GM19025 (cell line): ENCODE data around the gene TSPAN31.
A peak's percentile ranks its signal among the peaks of the same experiment; 100 is the strongest.
"Not testable (repeated sequence)": the region's sequence is repeated elsewhere in the genome, so short reads cannot be mapped to it uniquely, and the experiment has no call there.

Source experiments
- ATAC-seq: cut with Tn5 transposase; IDR thresholded peaks from one replicate; pipeline ENCODE4 v1.9.1; 2021; ENCODE audit warnings: mild to moderate bottlenecking, low read depth, moderate library complexity; ENCODE audit not compliant: unreplicated experiment

The TSPAN31 gene

DNA sequence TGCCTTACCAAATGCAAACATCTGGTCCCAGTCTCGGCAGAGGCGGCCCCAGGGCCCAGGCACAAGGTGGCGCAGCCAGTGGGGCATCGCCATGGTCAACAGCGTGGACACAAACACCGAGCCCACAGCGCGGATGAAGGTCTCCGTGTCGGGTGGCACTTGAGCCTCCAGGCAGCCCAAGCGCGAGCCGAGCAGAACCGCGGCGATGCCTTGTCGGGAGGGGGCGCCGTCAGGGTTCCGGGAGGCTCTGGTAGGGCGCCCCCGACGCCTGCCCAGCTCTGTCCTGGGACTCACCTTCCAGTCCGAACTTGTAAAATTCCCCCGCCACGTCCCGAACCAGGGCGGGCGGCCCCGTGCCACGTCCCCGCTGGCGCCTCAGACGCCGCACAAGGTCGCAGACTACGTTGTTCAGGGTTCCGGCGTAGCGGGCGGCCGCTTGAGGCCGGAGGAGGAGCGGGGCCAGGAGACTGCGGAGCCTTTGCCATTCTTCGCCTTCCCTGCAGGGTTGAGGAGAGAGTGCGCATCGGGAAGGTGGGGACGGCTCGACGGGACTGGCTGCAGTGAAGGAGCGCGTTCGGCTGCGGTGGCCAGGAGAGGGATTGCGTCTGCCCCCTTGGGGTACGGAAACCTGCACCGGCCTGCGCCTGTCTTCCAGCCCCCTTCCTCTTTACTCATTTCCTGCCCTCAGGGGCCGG is 20.3 kb downstream of the TSPAN31 start:
- peak; percentile 64 for ATAC-seq

DNA sequence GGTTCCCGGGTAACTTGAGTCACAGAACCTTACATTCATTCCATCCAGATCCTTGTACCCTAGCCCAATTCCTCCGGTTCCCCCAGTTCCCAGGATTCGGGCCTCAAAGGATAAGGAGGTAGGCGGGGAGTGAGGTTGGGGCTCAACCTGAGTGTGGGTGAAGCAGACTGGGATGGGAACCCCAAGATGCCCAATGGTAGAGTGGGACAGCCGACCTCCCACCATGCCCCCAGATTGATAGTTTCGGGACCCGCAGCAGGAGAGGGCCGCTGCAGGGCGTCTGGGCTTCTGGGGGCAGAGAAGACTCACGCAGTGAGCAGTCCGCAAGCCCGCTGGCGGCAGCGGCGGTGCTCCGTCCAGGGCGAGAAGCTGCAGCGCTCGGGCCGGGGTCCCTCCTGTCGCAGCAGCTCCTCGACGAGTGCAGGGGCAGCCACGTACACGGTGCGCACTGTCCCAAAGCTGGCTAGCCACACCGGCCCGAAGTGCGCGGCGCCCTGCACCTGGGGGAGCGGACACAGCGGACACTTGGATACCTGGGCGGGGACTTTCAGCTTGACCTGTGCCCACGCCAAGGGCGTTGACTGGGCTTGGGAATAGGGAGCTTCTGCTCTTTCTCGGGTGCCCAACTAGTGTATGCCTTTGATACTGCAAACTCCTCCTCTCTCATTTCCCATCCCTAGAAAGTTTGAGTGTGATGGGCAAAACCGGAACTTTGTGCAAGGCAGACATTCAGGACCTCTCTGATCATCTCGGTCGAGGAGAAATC is 21.0 kb downstream of the TSPAN31 start:
- no peak for ATAC-seq

DNA sequence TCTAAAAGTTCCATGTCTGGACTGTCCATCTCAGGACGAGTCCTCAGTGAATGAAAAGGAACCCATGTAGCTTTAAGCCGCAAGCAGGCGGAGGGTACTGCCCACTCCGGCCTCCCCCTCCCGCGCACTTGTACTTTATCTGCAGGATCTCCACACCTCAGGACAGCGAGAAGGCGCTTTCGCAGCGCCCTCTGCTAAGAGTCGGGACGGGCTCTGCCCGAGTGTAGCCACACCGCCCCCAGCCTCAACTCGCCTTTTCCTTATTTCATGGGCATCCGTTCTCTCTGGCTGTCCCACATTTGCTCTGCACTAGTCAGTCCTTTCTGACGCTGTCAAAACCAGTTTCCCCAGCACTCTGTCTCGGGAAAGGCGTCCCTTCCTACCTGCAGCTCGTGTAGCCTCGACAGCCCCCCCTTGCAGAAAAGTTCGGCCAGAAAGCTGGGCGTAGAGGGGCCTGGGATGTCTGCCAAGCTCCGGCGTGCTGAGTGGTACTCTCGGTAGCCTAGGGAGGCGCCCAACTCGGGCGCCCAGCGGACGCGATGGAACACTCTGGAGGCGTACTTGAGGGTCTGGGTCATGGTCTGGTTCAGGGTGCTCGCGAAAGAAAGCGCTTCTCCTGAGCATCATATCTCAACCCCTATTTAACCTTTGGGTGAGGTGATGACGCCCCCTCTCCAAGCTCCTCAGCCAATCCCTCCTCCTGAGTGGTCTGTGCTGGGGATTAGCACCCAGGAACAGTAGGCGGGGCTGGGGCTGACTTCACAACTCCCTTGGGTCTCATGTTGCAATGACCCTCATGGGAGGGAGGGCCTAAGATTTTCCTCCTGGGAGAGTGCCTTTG is 21.8 kb downstream of the TSPAN31 start, which contains the start of gene CYP27B1:
CYP27B1 (minus strand) TSS at position 615 of the 841 bp plus-strand sequence; CDS start at position 578, 37 bp downstream.
- no peak for ATAC-seq

DNA sequence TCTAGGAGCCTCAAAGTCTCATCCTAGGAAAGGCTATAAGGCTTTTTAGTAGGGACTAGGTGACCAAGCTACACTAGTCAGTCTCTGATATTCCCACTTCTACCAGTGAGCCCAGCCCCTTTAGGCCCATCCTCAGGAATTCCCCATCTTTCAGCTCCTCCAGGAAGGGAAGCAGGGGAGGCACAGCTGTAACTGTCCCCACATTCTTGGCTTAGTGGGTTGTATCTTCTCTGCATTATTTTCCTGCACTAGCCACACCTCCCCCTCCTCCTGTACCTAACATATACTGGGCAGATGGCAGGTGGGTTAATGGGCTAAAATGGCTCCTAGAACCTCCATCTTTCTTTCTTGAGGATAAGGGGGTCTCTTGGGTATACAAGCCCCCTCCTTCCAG is 22.5 kb downstream of the TSPAN31 start:
- no peak for ATAC-seq

DNA sequence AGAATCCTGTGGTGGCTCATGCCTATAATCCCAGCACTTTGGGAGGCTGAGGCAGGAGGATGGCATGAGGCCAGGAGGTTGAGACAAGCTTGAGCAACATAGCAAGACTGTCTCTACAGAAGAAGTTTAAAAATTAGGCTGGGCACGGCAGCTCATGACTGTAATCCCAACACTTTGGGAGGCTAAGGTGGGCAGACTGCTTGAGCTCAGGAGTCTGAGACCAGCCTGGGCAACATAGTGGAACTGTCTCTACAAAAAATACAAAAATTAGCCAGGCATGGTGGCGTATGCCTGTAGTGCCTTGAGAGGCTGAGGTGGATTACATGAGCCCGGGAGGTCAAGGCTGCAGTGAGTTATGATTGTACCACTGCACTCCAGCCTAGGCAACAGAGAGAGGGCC is 23.0 kb downstream of the TSPAN31 start:
- no peak for ATAC-seq

DNA sequence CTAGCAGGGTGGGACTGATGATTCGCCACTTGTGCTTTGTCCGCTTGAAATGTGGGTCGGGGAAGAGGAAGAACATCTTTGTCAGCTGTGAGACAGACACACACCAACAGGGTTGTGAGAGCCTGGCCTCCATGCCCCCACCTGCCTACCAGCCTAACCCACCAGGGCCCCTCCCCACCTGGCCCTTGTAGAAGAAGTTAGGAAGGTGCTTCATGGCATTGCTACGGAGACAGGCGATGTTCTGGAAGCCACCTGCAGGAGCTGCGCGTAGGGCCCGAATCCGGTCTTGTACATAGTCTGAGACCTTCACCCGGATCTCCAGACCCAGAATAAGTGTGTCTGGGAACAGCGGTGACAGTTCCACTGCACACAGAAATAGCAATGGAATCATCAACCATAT is 24.8 kb downstream of the TSPAN31 start:
- no peak for ATAC-seq

DNA sequence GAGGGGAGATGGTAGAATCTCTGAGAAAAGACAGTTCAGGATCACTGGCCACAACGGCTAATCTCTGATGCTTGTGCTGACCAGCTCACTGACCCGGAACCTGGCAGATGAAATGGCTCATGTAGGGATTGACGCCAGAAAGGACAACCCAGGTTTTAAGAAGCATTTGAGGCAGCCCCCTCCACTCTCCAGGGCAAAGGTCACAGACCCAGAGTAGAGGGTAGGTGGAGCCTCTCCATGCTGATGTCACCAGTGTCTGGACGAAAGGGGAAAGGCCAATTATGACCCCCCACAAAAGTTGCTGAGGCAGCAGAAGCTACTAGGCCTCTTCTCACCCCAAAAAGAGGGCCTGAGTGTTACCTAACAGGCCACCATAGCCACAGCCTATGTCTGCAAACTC is 25.9 kb downstream of the TSPAN31 start:
- ATAC-seq: no peak

DNA sequence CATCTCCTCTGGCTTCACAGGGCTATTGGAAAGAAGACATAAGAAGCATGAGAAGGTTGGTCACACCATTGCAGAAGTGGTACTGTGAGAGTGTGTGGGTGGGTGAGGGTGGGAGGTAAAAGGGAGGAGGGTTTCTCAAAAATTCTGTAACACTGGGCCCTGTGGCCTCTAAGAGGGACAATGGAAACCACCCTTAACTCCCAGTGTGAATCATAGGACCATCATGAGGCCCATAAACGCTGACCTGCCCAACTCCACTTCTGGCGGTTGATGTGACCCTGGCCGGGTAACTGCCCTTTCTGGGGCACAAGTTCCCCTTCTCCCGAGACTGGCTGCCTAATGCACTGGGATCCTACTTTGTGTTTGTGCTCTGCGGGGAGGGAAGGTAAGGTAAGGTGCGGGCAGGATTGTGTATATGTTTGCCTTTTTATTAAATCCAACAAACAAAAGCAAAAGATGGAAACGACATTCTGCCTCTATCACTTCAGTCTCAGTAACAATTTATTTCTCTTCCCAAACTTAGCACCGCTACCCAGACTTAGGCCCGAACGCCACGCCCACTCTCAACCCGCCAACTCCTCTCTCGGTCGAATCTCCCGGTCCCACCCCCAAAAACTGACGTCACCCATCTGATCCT is 26.5 kb downstream of the TSPAN31 start:
- peak; percentile 62 for ATAC-seq

DNA sequence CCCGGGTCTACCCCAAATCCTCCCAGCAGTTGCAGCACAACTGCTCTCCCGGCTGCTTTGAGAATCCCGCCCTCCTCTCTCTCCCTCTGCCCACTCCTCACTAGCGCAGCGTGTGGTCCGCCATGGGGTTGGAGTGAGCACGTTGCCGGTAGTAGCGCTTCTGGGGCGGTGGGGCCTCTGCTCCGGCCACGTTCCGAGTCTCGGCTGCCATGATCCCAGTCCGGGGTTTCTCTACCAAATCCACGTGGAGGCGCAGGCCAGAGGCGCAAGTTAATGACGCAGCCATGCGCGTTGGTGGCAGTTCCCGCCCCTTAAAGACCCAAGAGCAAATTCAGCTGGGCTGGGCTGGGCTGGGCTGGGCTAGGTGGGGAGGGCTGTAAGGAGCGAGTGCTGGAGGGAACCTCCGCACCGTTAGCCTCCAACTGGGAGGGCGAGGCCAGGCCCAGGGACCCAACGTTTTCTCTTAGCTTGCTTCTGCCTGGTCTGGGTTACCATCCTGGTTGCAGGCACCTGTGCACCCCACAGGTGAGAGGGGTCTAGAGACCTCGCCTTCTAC is 27.1 kb downstream of the TSPAN31 start, which contains the start of gene METTL1:
METTL1 (minus strand) TSS at position 233 of the 556 bp plus-strand sequence; CDS start at position 211, 22 bp downstream.
- ATAC-seq: peak; percentile 77

DNA sequence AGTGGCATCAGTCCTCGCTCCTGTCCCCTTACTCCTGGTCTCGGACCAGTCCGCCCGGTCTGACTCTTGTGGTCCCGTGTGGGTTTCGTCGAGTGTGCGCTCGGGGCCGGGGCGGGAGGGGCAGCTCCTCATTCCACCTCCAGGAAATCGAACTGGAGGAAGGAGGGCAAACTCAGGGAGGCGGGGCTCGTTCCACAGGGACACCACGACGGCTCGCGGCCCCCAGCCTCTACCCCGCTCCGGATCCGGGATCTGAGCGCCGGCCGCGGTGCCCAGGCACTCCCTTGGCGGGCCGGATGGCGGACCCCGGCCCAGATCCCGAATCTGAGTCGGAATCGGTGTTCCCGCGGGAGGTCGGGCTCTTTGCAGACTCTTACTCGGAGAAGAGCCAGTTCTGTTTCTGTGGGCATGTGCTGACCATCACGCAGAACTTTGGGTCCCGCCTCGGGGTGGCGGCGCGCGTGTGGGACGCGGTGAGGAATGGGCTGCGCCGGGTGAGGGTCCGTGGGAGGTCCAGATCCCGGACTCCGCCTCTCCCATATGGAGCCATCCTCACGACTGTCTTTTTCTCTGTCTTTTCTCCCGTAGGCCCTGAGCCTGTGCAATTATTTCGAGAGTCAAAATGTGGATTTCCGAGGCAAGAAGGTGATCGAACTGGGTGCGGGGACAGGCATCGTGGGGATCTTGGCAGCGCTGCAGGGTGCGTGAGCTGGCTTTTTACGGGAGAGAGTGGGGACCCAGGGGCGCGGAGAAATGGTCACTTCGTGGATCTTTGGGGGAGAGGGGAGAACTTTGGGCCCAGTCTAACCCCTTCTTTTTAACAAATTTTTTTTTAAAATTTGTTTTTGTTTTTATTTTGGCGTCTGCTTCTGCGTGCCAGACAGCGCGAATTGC is 27.8 kb downstream of the TSPAN31 start, which contains the start of gene EEF1AKMT3:
EEF1AKMT3 (plus strand) TSS at position 186 of the 894 bp plus-strand sequence; CDS start at position 297, 111 bp downstream.
- ATAC-seq: peak; percentile 28

DNA sequence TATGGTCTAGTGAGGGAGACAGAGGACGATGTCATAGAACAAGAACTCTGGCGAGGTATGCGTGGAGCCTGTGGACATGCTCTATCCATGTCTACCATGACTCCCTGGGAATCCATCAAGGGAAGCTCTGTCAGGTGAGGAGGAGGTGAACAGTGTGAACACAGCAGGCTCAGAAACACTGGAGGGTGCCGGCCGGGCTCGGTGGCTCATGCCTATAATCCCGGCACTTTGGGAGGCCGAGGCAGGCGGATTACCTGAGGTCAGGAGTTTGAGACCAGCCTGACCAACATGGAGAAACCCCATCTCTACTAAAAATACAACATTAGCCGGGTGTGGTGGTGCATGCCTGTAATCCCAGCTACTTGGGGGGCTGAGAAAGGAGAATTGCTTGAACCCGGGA is 29.8 kb downstream of the TSPAN31 start:
- not testable (repeated sequence) for ATAC-seq

DNA sequence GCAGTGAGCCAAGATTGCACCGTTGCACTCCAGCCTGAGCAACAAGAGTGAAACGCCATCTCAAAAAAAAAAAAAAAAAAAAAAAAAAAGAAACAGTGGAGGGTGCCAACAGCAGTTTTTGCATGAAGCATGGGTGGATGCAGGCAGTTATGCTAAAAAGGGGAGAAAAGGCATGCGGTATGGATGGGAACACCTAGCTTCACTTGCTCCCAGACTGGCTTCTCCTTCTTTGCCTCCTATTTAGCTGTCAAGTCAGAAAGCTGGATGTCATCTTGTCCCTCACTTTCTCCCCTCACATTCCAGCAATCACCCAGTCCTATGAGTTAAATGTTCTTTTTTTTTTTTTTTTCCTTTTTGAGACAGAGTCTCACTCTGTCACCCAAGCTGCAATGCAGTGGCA is 30.2 kb downstream of the TSPAN31 start:
- ATAC-seq: no peak

DNA sequence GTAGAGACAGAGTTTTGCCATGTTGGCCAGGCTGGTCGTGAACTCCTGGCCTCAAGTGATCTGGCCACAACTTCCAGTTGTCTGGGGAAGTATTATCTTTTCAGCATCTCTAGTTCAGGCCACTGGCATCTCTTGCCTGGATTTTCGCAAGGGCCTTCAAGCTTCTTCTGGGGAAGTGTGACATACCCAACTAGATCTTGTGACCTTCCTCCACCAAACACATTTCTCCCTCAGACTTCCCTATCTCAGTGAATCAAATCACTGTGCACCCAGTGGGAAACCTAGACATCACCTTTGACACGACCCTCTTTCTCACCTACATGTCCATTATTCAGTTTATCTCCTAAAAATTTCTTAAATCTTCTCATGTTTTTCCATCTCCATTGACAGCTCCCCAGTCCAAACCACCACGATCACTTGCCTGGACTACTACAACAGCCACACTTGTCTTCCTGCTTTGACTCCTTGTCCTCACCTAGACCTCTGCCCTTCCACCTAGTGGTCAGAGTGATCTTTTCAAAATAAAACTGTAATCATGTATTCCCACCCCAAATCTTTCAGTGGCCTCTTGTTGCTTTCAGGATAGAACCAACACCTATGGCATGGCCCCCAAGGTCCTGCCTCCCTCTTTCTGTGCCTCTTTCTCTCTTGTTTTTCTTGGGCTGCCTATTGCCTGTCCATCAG is 30.9 kb downstream of the TSPAN31 start:
- no peak for ATAC-seq

DNA sequence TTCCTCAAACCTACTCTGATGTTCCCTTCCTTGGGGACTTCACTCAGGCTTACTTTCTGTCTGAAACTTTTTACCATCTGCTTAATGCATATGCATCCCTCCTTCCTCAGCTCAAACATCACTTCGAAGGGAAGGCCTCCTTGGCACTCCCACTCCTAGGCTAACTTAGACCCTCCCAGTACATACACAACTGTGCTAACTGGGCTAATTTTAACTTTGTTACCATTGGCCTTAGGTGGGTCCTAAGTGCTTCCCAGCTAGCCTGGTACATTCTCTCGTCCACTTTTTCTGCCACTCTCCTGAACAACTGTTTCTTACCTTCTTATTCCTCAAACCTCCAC is 31.4 kb downstream of the TSPAN31 start:
- no peak for ATAC-seq

DNA sequence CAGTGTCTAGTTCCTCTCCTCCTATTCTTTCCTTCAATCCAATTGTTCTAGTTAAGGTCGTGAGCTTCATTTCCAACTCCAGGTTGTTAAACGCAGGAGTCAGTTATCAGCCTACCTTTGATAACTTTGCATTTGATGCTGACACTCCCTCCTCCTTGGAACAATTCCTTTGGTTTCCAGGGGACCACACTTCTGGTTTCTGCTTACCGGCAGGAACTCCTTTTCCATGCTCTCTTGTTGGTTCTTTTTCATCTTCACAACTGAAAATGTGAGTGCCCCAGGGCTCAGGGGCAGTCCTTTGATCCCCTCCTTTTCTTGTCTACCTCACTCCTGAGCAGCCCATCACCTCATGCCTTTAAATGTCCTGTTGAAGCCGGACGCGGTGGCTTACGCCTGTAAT is 32.5 kb downstream of the TSPAN31 start:
- ATAC-seq: no peak

DNA sequence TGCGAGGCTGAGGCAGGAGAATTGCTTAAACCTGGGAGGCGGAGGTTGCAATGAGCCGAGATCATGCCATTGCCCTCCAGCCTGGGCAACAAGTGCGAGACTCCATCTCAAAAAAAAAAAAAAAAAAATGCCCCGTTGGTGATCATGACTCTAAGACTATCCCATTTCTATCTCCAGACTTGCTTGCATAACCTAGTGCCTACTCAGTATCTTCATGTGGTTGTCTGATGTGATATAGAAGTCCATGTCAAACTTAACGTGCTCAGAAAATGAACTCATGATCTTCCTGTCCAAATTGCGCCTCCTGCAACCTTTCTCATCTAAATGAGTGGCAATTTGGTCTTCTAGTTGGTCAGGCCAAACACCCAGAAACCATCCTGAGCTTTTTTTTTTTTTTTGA is 33.1 kb downstream of the TSPAN31 start:
- ATAC-seq: no peak

DNA sequence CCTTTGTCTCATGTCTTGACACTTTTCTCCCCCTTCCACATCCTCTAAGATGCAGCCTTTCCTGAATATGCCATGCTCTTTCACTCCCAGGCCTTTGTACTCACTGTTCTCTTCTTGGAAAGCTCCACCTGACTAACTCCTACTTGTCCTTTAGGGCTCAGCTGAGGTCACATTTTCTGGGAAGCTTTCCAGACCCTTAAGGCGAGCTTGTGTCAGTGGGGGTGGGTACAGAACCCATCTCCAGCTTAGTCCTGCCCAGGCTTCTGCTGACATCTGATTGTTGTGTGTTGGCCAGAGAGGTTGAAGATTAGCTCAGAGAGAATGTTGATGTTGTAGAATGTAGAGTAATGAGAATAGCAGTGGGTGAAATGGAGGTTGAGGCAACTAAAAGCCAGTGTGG is 34.9 kb downstream of the TSPAN31 start:
- no peak for ATAC-seq

DNA sequence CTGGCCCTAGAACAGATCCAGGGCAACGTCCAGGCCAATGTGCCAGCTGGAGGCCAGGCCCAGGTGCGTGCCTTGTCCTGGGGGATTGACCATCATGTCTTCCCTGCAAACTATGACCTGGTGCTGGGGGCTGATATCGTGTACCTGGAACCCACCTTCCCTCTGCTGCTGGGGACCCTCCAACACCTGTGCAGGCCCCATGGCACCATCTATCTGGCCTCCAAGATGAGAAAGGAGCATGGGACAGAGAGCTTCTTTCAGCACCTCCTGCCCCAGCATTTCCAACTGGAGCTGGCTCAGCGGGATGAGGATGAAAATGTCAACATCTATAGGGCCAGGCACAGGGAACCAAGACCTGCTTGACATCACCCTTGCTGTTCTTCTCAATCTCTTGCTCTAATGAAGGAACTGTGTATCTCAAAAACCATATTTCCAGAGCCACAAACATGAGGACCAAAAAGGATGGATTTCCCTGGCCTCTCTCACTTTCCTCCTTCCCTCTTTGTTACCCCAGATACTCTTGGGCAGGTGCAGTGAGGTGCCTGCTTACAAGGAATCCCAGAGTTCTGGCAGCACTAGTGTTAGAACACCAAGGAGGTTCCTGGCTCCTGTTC is 35.6 kb downstream of the TSPAN31 start:
- no peak for ATAC-seq
